RKO (cell line): ENCODE results near the gene NIPA2.

Source experiments
- DNase-seq: peaks from one replicate; pipeline ENCODE4 v3.0.0-alpha.2; 2016; ENCODE audit warnings: low spot score

NIPA2 gene

GRCh38 chr15:22839046-22839695 lies 705 bp downstream of the NIPA2 start:
- peak; percentile 50 for DNase-seq

- no peak for DNase-seq
Observed at GRCh38 chr15:22844421-22845288, 6.2 kb downstream of the NIPA2 start.

DNA sequence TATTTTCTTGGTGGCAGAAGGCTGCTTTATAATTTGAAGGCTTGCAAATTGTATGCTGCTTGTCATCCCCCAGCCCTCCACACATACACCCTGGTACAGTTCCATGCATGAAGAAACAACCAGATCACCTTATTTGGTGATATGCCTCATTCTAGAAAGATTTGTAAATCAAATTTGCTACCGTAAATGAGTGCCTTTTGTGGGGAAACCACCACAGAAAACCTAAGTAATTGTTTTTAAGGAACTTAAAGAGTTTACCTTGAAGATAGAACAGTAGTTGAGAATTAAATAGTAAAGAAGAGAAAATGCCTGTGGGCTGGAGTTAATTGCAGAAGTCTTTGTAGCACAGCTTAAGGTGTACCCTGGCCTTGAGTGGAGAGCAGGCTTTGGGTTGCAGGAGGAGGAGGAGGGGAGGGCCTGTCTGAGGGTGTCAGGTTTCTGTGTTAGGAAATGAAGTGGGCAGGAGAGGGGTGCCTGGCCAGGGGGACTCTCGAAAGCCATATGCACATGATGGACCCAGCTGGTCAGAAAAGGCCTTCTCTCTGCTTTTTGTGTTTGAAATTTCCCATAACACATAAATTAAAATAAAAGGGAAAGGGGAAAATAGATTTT lies 6.9 kb downstream of the NIPA2 start:
- DNase-seq: no peak

- DNase-seq: no peak
Observed at GRCh38 chr15:22846073-22846472, 7.6 kb downstream of the NIPA2 start.

GRCh38 chr15:22850055-22850454 lies 11.6 kb downstream of the NIPA2 start:
- DNase-seq: peak; percentile 16

- no peak for DNase-seq
Observed at GRCh38 chr15:22851513-22851912, 13.0 kb downstream of the NIPA2 start.

- DNase-seq: no peak
Observed at GRCh38 chr15:22855791-22856190, 17.3 kb downstream of the NIPA2 start.

- no peak for DNase-seq
Observed at GRCh38 chr15:22856659-22857058, 18.2 kb downstream of the NIPA2 start.

DNA sequence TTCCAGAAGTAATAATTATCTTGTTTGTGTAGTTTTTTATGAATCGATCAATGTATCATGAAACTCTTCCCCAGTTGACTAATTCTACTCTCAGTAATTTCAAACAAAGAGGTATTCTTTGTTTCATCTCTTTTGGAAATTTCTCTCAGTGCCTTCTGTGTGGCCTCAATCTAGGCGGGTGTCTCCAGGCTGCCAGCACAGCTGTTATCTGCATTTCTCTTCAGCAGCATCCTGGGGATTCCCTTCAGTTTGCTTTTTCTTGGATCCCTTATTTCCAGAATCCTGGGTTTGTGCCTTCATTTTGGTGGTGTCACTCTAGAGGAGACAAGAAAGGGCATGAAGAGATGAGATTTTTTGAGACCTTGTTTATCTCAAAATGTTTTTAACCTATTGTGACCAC lies 22.7 kb downstream of the NIPA2 start:
- DNase-seq: no peak

DNA sequence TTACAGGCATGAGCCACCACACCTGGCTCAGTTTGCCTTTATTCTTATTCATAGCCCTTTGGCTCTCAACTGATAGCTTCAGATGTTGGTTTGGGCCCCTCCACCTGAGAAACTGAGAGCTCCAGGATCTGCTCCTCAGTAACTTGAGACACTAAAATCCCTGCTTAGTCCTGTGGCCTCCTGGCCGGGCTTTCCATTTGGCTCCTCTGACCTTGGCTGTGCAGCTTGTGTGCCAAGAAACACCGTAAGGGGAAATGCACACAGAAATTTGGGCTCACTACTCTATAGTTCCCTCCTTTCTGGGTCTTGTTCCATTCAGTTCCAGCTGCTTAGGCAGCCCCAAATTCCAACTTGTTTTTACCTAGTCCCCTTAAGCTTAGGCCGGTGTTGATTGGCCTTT lies 24.9 kb downstream of the NIPA2 start:
- DNase-seq: no peak

GRCh38 chr15:22866079-22866478 lies 27.6 kb downstream of the NIPA2 start:
- no peak for DNase-seq

DNA sequence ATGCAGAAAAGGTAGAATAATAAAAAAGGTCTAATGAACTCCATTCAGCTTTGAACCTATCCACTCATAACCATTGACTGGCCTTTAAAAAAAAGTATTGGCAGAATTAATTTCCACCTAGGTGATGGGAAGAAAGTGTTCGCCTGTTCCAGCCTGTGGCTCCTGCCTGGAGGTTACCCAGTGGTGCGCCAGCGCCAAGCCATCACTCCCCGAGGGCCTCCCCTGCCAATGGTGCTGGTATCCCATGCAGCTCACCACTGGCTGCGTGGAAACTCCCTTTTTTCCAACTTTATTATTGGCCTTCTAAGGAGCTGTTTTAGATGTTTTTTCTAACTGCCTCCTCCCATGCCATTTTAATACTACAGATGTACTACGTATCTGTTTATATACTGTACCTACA lies 29.4 kb downstream of the NIPA2 start:
- DNase-seq: no peak

DNA sequence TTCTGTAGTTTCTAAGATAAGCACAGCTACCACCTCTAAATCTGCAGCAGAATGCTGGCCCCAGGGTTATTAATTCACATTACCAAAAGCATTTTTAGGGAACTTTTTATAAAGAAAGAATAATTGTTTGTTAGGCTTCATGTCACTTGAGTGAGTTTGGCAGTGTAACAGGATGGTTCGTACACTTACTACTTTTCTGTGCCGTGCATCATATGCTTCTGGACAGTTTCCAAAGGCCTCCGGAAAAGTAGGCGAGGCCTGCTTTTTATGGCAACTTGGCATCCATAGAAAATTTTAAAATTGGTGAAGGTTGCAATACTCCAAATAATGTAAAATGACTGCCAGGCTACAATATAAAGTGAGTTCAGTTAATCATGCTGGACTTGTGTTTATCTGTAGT lies 30.0 kb downstream of the NIPA2 start:
- no peak for DNase-seq

- no peak for DNase-seq
Observed at GRCh38 chr15:22868928-22869327, 30.5 kb downstream of the NIPA2 start.

- DNase-seq: no peak
Observed at GRCh38 chr15:22869856-22870255, 31.4 kb downstream of the NIPA2 start.

DNA sequence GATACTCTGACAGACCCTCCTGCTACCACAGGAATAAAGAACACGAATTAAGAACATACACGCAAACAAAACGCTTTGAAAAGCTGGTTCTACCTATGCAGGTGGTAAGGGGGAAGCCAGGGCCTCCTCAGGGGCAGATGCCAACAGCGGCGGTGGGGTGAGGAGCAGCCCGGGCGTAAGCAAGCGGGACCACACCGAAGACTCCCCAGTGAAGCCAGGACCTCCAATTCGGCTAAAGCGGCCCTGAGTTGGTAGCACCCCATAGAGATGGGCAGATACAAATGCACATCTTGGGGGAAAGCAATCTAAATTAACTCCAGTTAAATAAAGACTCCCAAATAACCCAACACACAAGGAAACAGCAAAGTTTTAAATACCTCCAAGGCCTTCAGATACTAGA lies 32.4 kb downstream of the NIPA2 start:
- no peak for DNase-seq

- DNase-seq: no peak
Observed at GRCh38 chr15:22871481-22872086, 33.1 kb downstream of the NIPA2 start.

GRCh38 chr15:22872936-22873701 lies 34.7 kb downstream of the NIPA2 start:
- no peak for DNase-seq

DNA sequence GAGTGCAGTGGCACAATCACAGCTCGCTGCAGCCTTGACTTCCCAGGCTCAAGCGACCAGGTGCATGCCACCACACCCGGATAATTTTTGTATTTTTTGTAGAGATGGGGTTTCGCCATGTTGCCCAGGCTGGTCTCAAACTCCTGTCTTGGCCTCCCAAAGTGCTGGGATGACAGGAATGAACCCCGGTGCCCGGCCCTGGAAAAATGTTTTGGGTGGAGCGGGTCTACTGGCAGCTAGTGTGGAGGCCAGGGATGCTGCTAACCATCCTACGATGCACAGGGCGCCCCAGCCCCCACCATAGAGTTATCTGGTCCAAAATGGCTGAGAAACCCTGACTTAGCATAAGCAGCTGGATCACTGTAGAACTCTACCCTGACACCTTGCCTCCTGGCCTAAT lies 35.4 kb downstream of the NIPA2 start:
- DNase-seq: no peak

DNA sequence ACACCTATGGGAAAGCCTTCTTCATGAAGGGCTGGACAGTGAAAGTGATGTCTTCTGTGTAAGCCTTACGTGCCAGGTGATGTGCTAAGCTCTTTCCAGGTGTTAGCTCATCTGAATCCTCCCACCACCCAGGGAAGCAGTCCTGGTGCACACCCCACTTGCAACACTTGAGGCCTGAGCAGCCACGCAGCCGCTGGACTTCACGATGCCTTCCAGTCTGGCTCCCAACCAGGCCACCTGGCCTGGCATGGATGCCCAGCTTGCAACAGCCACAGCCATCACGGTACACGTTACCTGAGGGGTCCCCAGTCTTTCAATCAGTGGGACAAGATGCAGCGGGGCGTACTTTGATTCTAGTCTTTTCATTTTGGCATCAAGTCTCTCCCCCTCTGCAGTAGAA lies 35.8 kb downstream of the NIPA2 start:
- no peak for DNase-seq

GRCh38 chr15:22874966-22875365 lies 36.5 kb downstream of the NIPA2 start:
- no peak for DNase-seq

GRCh38 chr15:22877117-22877516 lies 38.7 kb downstream of the NIPA2 start:
- no peak for DNase-seq
